Hepatocyte (in vitro differentiated cells): Measurements from ENCODE around the gene ROBO1. TPM values are rescaled to one million over a fixed set of nuclear protein-coding genes. Genes with fewer than 3 reads are reported as not detected.
"Not testable (repeated sequence)": the region's sequence is repeated elsewhere in the genome, so short reads cannot be mapped to it uniquely, and the experiment has no call there.

ENCODE experiments used
- DNase-seq: peaks from one replicate; pipeline ENCODE4 v3.0.0-alpha.2; 2016; ENCODE audit warnings: low spot score
- H2AFZ ChIP-seq: fragments of 200-600 bp; sonication (generic); 2 replicates; pipeline ENCODE4 v1.6.0; 2016; ENCODE audit warnings: antibody characterized with exemption, mild to moderate bottlenecking
- H3K27ac ChIP-seq: fragments of 200-600 bp; sonication (generic); 2 replicates; pipeline ENCODE4 v1.5.1; 2016; ENCODE audit warnings: mild to moderate bottlenecking
- H3K27me3 ChIP-seq: fragments of 200-600 bp; sonication (generic); 2 replicates; pipeline ENCODE4 v1.6.1; 2016
- H3K36me3 ChIP-seq: fragments of 200-600 bp; sonication (generic); replicated peaks from 2 replicates; pipeline ENCODE4 v1.5.1; 2016; ENCODE audit warnings: low read depth; ENCODE audit not compliant: insufficient read depth
- H3K4me1 ChIP-seq: fragments of 200-600 bp; sonication (generic); 2 replicates; pipeline ENCODE4 v1.5.1; 2016; ENCODE audit warnings: mild to moderate bottlenecking, moderate library complexity; ENCODE audit not compliant: insufficient read depth
- H3K4me2 ChIP-seq: fragments of 200-600 bp; sonication (generic); 2 replicates; pipeline ENCODE4 v1.6.0; 2016
- H3K4me3 ChIP-seq: fragments of 200-600 bp; sonication (generic); 2 replicates; pipeline ENCODE4 v1.5.1; 2016; ENCODE audit warnings: mild to moderate bottlenecking
- H3K79me2 ChIP-seq: fragments of 200-600 bp; sonication (generic); 2 replicates; pipeline ENCODE4 v1.6.0; 2017; ENCODE audit warnings: mild to moderate bottlenecking
- H3K9me2 ChIP-seq: fragments of 200-600 bp; sonication (generic); replicated peaks from 2 replicates; pipeline ENCODE4 v1.6.0; 2017; ENCODE audit warnings: mild to moderate bottlenecking; ENCODE audit not compliant: insufficient read depth
- H3K9me3 ChIP-seq: fragments of 200-600 bp; sonication (generic); 2 replicates; pipeline ENCODE4 v1.5.1; 2016; ENCODE audit warnings: low read depth, mild to moderate bottlenecking
- H4K20me1 ChIP-seq: fragments of 200-600 bp; sonication (generic); 2 replicates; pipeline ENCODE4 v1.6.0; 2016; ENCODE audit warnings: mild to moderate bottlenecking; ENCODE audit not compliant: insufficient read depth, poor library complexity, severe bottlenecking
- EZH2 ChIP-seq: fragments of 200-600 bp; sonication (generic); IDR thresholded peaks from 2 replicates; pipeline ENCODE4 v1.6.1; 2016; ENCODE audit warnings: antibody characterized with exemption, mild to moderate bottlenecking, borderline replicate concordance
- EZH2phosphoT487 ChIP-seq: fragments of 200-600 bp; sonication (generic); IDR thresholded peaks from one replicate; pipeline ENCODE4 v1.6.1; 2018; ENCODE audit warnings: antibody characterized with exemption, mild to moderate bottlenecking, low read depth, moderate library complexity; ENCODE audit not compliant: unreplicated experiment, severe bottlenecking
- WGBS: methylation state at CpG from one replicate; pipeline ENCODE4 v1.1.6; 2016; ENCODE audit warnings: low lambda C conversion rate; ENCODE audit errors: missing lambda C conversion rate; 5-methylcytosine and 5-hydroxymethylcytosine counted together
- polyA plus RNA-seq: library from polyadenylated mRNA; unstranded; fragments of >200 nt; fragmentation: Nextera tagmentation; extraction: Ambion mirVana; gene quantifications from 2 replicates; pipeline ENCODE4 v1.2.1, GENCODE V29; 2016
- total RNA-seq: library from RNA; depleted of rRNA; stranded (reverse); fragments of >200 nt; gene quantifications from 2 replicates; pipeline ENCODE4 v1.2.3, GENCODE V29; 2014
- TF ChIP-seq, protein P1 (sequence below): fragments of 200-600 bp; sonication (generic); IDR thresholded peaks from 2 replicates; pipeline ENCODE4 v1.5.1; 2016; ENCODE audit warnings: antibody characterized with exemption, mild to moderate bottlenecking; ENCODE audit not compliant: poor library complexity

The ROBO1 gene
- total and polyA plus RNA-seq, 2 experiments from 2014 or later: 13.6 to 44.3 TPM

DNA sequence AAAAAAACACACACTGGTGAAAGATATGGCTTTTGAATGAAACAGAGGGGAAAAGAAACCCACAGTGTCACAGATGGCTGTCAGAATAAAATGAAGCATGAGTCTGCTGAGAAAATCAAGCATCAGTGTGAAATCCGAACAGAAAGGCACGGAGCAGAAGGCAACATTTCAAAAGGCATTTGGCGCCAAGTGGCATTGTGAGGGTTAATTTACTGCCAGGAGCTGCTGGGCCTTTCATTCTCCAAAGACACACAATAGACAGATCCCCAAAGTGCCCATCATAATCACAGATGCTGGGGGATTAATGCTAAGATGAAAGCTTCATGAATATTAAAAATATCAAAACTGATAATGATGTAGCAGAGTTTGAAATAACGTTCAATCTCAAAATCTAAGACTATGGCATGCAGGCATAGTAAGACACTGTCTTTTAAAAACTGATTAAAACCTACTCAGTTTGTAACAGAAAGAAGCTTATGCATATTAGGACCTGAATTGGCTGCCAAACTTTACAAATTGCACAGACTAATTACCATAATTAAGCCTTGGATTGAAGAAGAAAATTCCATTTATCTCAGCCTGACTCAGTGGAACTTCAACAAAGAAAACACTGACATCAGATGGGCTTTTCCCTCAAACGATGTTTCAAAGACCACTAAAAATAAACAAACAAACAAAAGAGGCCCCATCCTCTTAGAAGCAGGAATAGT lies 589.2 kb downstream of the ROBO1 start:
- Histone ChIP-seq H3K4me1 (no peaks in the 10 kb centered on the region), H4K20me1 (no peaks in the 10 kb centered on the region), H3K4me3 (no peak overlapping the region), H3K79me2 (no peaks in the 10 kb centered on the region), H3K36me3 (no peaks in the 10 kb centered on the region), H3K27ac (no peak overlapping the region), H3K27me3 (no peaks in the 10 kb centered on the region), H3K9me3 (no peaks in the 10 kb centered on the region), H2AFZ (no peak overlapping the region), H3K4me2 (no peak overlapping the region), H3K9me2 (no peaks in the 10 kb centered on the region)
- no peak for DNase-seq
- TF ChIP-seq, protein P1, sequence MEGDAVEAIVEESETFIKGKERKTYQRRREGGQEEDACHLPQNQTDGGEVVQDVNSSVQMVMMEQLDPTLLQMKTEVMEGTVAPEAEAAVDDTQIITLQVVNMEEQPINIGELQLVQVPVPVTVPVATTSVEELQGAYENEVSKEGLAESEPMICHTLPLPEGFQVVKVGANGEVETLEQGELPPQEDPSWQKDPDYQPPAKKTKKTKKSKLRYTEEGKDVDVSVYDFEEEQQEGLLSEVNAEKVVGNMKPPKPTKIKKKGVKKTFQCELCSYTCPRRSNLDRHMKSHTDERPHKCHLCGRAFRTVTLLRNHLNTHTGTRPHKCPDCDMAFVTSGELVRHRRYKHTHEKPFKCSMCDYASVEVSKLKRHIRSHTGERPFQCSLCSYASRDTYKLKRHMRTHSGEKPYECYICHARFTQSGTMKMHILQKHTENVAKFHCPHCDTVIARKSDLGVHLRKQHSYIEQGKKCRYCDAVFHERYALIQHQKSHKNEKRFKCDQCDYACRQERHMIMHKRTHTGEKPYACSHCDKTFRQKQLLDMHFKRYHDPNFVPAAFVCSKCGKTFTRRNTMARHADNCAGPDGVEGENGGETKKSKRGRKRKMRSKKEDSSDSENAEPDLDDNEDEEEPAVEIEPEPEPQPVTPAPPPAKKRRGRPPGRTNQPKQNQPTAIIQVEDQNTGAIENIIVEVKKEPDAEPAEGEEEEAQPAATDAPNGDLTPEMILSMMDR: no peak
- TF ChIP-seq EZH2: no peak
- TF ChIP-seq EZH2phosphoT487: no peak
- WGBS: 61% methylated on average over 5 of the region's 5 CpGs

DNA sequence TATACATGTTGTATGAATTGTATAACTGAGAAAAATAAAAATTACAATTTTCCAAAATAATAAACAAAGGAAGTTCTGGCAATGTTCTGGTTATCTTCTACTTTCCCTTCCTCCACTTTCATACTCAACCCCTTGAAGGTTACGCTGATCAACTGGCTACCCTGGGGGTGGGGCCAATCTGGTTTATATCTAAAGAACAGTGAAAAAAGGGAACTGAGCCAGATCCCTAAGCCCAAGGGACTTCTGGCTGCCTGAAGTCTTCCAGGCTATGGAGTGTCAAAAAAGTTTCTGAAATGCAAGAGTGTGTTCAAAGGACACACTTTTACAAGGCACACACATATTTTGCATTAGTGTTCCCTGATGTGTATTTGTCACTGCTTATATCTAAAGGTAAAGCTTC lies 591.9 kb downstream of the ROBO1 start:
- DNase-seq: no peak
- no peaks in the 10 kb centered on the region for H3K36me3 ChIP-seq
- H3K4me3 ChIP-seq: no peak overlapping the region
- no peaks in the 10 kb centered on the region for H4K20me1 ChIP-seq
- no peaks in the 10 kb centered on the region for H3K79me2 ChIP-seq
- H3K4me2 ChIP-seq: no peak overlapping the region
- no peak overlapping the region for H3K27ac ChIP-seq
- WGBS: 63% methylated on average over 1 of the region's 1 CpG
- H3K9me2 ChIP-seq: no peaks in the 10 kb centered on the region
- H3K4me1 ChIP-seq: no peaks in the 10 kb centered on the region
- TF ChIP-seq EZH2: no peak
- TF ChIP-seq EZH2phosphoT487: no peak
- TF ChIP-seq, protein P1: no peak
- H3K27me3 ChIP-seq: no peaks in the 10 kb centered on the region
- no peak overlapping the region for H2AFZ ChIP-seq
- no peaks in the 10 kb centered on the region for H3K9me3 ChIP-seq

DNA sequence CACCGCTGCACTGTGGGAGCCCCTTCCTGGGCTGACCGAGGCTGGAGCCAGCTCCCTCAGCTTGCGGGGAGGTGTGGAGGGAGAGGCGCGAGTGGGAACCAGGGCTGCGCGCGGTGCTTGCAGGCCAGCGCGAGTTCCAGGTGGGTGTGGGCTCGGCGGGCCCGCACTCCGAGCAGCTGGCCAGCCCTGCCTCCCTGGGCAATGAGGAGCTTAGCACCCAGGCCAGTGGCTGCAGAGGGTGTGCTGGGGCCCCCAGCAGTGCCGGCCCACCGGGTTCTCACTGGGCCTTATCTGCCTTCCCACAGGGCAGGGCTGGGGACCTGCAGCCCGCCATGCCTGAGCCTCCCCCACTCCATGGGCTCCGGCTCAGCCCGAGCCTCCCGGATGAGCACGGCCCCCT lies 594.5 kb downstream of the ROBO1 start:
- not testable (repeated sequence) for H3K27ac ChIP-seq, H3K4me2 ChIP-seq, H3K36me3 ChIP-seq, H3K79me2 ChIP-seq, H4K20me1 ChIP-seq, H3K27me3 ChIP-seq, H2AFZ ChIP-seq, H3K9me2 ChIP-seq, H3K9me3 ChIP-seq, H3K4me1 ChIP-seq, H3K4me3 ChIP-seq, DNase-seq
- WGBS: 100% methylated on average over 18 of the region's 21 CpGs

DNA sequence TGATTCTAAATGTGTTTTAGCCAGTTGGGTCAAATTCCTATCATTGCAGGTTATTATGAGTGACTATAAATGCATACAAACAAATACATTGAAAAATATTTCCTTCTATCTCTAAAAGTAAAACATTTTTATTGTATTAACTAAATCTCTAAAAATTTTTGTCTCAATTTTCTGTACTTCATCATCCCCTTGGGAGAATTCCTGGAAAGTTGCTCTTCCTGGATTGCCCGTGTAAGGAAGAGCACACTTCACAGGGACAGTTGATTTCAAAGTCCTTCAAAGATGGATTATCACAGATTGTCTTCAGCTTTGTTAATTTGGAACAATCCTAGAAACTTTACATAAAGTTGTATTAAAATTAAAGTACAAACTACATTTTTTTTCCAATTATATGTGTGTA lies 595.6 kb downstream of the ROBO1 start:
- no peak overlapping the region for H3K4me3 ChIP-seq
- TF ChIP-seq EZH2phosphoT487 (no peak), EZH2 (no peak)
- TF ChIP-seq, protein P1: no peak
- H2AFZ ChIP-seq: no peak overlapping the region
- H3K36me3 ChIP-seq: no peaks in the 10 kb centered on the region
- DNase-seq: no peak
- H3K9me2 ChIP-seq: no peaks in the 10 kb centered on the region
- H3K4me1 ChIP-seq: no peaks in the 10 kb centered on the region
- no peaks in the 10 kb centered on the region for H3K9me3 ChIP-seq
- no peaks in the 10 kb centered on the region for H3K27me3 ChIP-seq
- 83% methylated on average over 1 of the region's 1 CpG for WGBS
- H3K27ac ChIP-seq: no peak overlapping the region
- H3K79me2 ChIP-seq: no peaks in the 10 kb centered on the region
- no peaks in the 10 kb centered on the region for H4K20me1 ChIP-seq
- H3K4me2 ChIP-seq: no peak overlapping the region
